Activated CD8-positive, alpha-beta memory T cell treated with anti-CD3 and anti-CD28 coated beads, Interleukin-2, amount 50 U/mL, for 1 hour (primary cell): ENCODE data around the gene GOT2.
"Not testable (repeated sequence)": the region's sequence is repeated elsewhere in the genome, so short reads cannot be mapped to it uniquely, and the experiment has no call there.

Source experiments
- DNase-seq: peaks from one replicate; pipeline ENCODE4 v3.0.0-alpha.2; 2020; ENCODE audit errors: extremely low read depth

Gene GOT2

GRCh38 chr16:58733671-58734458 is at the start of gene GOT2:
Gene GOT2, minus strand, starts transcription at chr16:58734316. Its CDS starts 88 bp downstream, at chr16:58734228.
- DNase-seq = no peak

- DNase-seq = not testable (repeated sequence)
Measured at GRCh38 chr16:58779291-58779690, 45.2 kb upstream of the GOT2 start.

- DNase-seq = no peak
Measured at GRCh38 chr16:58773870-58774269, 39.8 kb upstream of the GOT2 start.

DNA sequence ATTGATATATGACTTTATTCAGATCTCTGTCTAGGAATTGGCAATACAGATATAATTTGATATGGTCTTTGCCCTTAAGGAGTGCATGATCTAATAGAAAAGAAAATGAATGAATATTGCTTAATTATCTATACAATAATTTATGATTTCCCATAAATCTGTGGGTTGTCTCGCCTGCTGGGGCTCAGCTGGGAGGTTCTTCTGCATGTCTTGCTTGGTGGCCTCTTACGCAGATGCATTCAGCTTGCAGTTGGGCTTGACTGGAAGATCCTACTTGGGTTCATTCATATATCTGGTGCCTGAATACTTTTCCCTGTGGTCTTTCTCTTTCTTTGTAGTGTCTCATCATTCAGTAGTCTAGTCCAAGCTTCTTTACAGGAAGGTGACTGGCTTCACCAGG is 34.0 kb upstream of the GOT2 start:
- DNase-seq = no peak

DNA sequence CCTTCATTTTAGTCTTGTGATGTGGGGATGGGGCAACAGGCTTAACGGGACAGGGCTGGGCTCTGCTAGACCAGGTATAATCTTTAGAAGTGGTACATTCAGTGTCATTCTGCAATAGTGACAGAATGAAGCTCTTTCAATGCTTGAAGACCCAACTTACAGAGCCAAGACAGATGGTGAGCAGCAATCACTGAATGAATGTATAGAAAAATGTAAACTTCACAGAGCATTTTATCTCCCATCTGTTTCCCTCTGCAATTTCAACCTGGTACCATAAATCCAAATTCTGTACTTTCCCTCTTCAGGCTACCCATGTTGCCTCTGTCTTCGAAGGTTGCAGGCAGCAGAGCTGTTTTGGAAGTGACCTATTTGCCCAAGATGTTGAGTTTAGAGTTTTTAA is 33.5 kb upstream of the GOT2 start:
- DNase-seq = no peak

GRCh38 chr16:58756650-58757332 is 22.7 kb upstream of the GOT2 start:
- DNase-seq = no peak

GRCh38 chr16:58755989-58756649 is 22.0 kb upstream of the GOT2 start:
- no peak for DNase-seq

- no peak for DNase-seq
Measured at GRCh38 chr16:58753711-58754134, 19.6 kb upstream of the GOT2 start.

DNA sequence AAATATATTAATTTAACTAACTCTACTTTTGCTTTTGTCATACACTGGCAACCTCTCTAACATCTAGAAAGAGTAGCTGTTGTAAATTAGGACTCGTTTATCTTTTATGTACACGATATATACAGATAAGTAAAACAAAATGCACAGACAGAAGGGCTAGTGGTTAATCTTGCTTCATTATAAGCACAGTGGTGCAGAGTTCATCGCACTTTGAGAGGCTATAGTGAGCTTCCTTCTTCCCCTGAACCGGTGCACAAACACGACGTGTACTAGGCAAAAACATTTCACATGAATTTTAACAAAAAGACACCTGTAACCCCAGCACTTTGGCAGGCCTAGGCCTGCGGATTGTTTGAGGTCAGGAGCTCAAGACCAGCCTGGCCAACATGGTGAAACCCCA is 10.4 kb upstream of the GOT2 start:
- DNase-seq = no peak

DNA sequence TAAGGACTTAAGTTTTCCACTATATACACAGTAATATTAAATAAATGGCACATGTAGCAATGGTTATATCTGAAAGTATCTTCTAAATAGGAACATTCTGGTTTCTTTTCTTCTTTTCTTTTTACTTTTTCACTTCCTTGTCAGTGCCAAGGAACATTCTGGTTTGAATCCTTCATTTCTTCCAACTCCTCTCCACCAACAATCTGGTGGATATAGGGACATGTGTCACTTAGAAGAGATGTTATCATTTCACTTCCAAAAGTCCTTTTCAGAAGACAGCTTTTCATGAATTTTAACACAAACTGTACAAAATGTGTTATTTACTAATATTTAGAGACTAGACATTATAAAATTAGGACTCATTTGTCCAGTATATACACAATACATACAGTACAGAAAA is 7.9 kb upstream of the GOT2 start:
- no peak for DNase-seq

DNA sequence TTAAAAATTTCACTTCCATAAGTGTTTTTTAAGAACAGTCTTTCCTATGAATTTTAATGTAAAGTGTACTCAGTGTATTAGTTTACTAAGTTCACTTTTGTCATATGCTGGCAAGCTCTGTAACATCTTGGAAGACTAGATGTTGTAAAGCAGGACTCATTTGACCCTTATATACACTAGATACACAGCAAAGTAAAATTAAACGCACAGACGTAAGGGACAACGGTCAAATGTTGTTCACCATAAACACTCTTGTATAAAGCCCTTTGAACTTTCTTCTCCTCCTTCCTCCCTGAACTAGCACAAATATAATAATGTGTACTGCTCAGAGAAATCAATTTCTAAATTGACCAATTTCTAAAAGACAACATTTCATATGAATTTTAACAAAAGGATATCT is 7.0 kb upstream of the GOT2 start:
- DNase-seq = no peak

GRCh38 chr16:58738672-58739296 is 4.7 kb upstream of the GOT2 start:
- no peak for DNase-seq

- not testable (repeated sequence) for DNase-seq
Measured at GRCh38 chr16:58736341-58736740, 2.2 kb upstream of the GOT2 start.

DNA sequence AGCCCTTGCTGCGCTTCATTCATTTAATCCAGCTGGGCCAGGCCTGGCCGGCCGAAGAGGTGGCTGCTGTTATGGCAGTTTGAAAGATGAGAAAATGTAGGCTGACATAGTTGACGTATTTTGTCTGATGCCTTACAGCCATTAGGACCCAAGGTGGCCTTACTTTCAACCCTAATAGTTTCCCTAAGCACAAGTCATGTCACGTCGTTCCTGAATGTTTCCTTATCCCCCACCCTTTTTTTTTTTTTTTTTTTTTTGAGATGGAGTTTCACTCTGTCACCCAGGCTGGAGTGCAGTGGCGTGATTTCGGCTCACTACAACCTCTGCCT is 307 bp upstream of the GOT2 start:
- DNase-seq = no peak

- no peak for DNase-seq
Measured at GRCh38 chr16:58733248-58733670, 857 bp downstream of the GOT2 start.

- DNase-seq = no peak
Measured at GRCh38 chr16:58732545-58733247, 1.4 kb downstream of the GOT2 start.

GRCh38 chr16:58730724-58731370 is 3.3 kb downstream of the GOT2 start:
- no peak for DNase-seq

DNA sequence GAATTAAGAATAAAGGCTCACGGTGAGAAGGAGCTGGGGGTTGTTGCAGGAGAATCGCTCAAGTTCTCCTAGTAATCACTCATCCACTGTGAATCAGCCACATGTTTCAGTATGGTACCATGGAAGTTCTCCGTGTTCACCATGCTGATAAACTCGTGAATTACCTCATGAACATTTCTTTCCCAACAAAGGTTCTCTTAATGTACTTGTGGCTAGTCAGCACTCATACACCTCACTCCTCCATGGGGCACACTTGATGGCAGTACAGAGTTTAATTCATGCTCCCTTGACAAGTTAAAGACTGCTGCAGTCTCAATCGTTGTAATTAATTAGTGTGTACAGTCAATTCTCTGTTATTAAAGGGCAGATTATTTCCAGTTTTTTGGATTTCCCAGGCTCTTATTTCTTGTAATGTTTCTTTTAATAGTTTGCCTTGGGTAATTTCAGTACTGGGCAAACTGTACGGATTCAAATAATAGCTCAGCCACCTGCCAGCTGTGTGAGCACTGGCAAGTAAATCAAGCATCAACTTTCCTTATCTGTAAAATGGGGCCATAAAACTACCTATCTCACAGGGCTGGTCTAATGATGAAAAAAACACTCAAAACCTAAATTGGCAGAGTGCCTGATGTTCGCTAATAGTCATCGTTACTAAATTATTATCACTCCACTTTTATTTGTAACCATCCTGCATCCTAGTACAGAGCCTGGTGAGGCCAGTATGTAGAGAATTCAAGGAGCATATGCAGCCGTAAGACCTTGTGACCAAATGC is 6.1 kb downstream of the GOT2 start:
- DNase-seq = no peak

- DNase-seq = no peak
Measured at GRCh38 chr16:58727028-58727781, 6.9 kb downstream of the GOT2 start.

DNA sequence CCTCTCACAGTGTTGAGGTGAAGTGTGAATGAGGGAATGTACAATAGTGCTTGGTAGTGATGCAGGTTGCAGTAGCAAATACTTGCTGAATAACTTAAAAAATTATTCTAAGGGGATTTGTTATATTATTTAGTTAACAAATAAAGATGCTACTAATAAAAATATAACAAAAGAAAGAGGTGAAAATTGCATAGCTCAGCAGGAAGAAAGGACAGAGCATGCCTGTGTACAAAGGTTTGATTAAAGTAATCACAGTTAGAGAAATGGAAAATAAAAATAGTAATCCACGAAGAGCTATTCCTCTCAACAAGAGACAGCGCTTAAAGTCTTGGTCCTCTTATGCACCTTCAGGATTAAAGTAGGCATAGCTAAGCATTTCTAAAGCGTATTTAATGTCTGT is 11.0 kb downstream of the GOT2 start:
- DNase-seq = no peak
